NCI-H1930 (cell line): Measurements from ENCODE around the gene AGAP1.
A peak's percentile ranks its signal among the peaks of the same experiment; 100 is the strongest.
"Not testable (repeated sequence)": the region's sequence is repeated elsewhere in the genome, so short reads cannot be mapped to it uniquely, and the experiment has no call there.

ENCODE experiments used
- DNase-seq, 2 experiments: peaks; one replicate each; lab custom pipeline; 2025; lab: John Stamatoyannopoulos, UW

Gene AGAP1

GRCh38 chr2:235737396-235737795, 243.6 kb downstream of the AGAP1 start:
- no peak for DNase-seq

- no peak for DNase-seq
These were observed 244.0 kb downstream of the AGAP1 start for GRCh38 chr2:235737840-235738239.

GRCh38 chr2:235739704-235740415, 246.0 kb downstream of the AGAP1 start:
- no peak for DNase-seq

- DNase-seq: peak; percentile 12 to 61
These were observed 247.0 kb downstream of the AGAP1 start for GRCh38 chr2:235740821-235741220.

GRCh38 chr2:235744161-235744560, 250.3 kb downstream of the AGAP1 start:
- no peak for DNase-seq

GRCh38 chr2:235745597-235745996, 251.8 kb downstream of the AGAP1 start:
- DNase-seq: no peak

GRCh38 chr2:235746257-235746934, 252.6 kb downstream of the AGAP1 start:
- DNase-seq: peak; percentile 66 to 70

- no peak for DNase-seq
These were observed 253.3 kb downstream of the AGAP1 start for GRCh38 chr2:235747001-235747785.

- DNase-seq: no peak
These were observed 253.9 kb downstream of the AGAP1 start for GRCh38 chr2:235747786-235748091.

GRCh38 chr2:235749121-235749770, 255.4 kb downstream of the AGAP1 start:
- no peak for DNase-seq

- DNase-seq: no peak
These were observed 255.9 kb downstream of the AGAP1 start for GRCh38 chr2:235749771-235750160.

GRCh38 chr2:235752846-235753245, 259.0 kb downstream of the AGAP1 start:
- DNase-seq: no peak

- no peak for DNase-seq
These were observed 260.7 kb downstream of the AGAP1 start for GRCh38 chr2:235754357-235755207.

- no peak for DNase-seq
These were observed 262.6 kb downstream of the AGAP1 start for GRCh38 chr2:235756491-235756890.

- DNase-seq: no peak
These were observed 263.4 kb downstream of the AGAP1 start for GRCh38 chr2:235757212-235757611.

GRCh38 chr2:235757640-235758039, 263.8 kb downstream of the AGAP1 start:
- DNase-seq: no peak

GRCh38 chr2:235762832-235763598, 269.2 kb downstream of the AGAP1 start:
- DNase-seq: no peak

GRCh38 chr2:235763816-235764215, 270.0 kb downstream of the AGAP1 start:
- no peak for DNase-seq

- DNase-seq: not testable (repeated sequence)
These were observed 270.6 kb downstream of the AGAP1 start for GRCh38 chr2:235764478-235764877.

GRCh38 chr2:235765181-235765820, 271.5 kb downstream of the AGAP1 start:
- no peak for DNase-seq
